Prostate gland (tissue), 2 donors: Measurements from ENCODE around the gene POU2F1. TPM values are rescaled to one million over a fixed set of nuclear protein-coding genes. Genes with fewer than 3 reads are reported as not detected.

Experiments
- DNase-seq: peaks from one replicate; pipeline ENCODE4 v3.0.0-alpha.2; 2019; ENCODE audit warnings: low spot score
- H3K27ac ChIP-seq, 2 donors: fragments of 200-600 bp; sonication (generic); 2 replicates each; pipeline ENCODE4 v1.5.1; 2017 to 2019
- H3K27me3 ChIP-seq: fragments of 200-600 bp; sonication (generic); replicated peaks from 2 replicates; pipeline ENCODE4 v1.5.1; 2019; ENCODE audit not compliant: insufficient read depth
- H3K36me3 ChIP-seq, 2 donors: fragments of 200-600 bp; sonication (generic); 1 replicate in 1 of 2; 2 replicates in 1 of 2; pipeline versions ENCODE4 v1.5.1 to v1.8.1; 2017 to 2019
- H3K4me1 ChIP-seq: fragments of 200-600 bp; sonication (generic); replicated peaks from 2 replicates; pipeline ENCODE4 v1.5.1; 2019
- H3K4me3 ChIP-seq, 2 donors: fragments of 200-600 bp; sonication (generic); 2 replicates each; pipeline ENCODE4 v1.5.1; 2017 to 2019
- H3K9me3 ChIP-seq: fragments of 200-600 bp; sonication (generic); 2 replicates; pipeline ENCODE4 v1.5.1; 2017
- CTCF ChIP-seq, 4 experiments: fragments of 200-600 bp in 2 of 4; fragments of 450-650 bp in 2 of 4; sonication (generic) in 2 of 4; IDR thresholded peaks; 1 replicate in 3 of 4; 2 replicates in 1 of 4; pipeline ENCODE4 v1.5.1; 2016 to 2019; ENCODE audit warnings: antibody characterized with exemption in 4 of 4, mild to moderate bottlenecking in 2 of 4, moderate library complexity in 2 of 4
- POLR2A ChIP-seq: fragments of 450-650 bp; IDR thresholded peaks from one replicate; pipeline ENCODE4 v1.6.1; 2016; ENCODE audit warnings: antibody characterized with exemption, mild to moderate bottlenecking
- POLR2AphosphoS5 ChIP-seq: sonication (generic); formaldehyde crosslinking; IDR thresholded peaks from one replicate; pipeline ENCODE4 v1.6.1; 2017; ENCODE audit warnings: antibody characterized with exemption
- WGBS: methylation state at CpG from one replicate; pipeline ENCODE4 v1.1.5; 2018; 5-methylcytosine and 5-hydroxymethylcytosine counted together
- intact Hi-C: fragments of 100-400 bp; cut with DNase I; formaldehyde crosslinking; loops from one replicate; pipeline ENCODE4 v1.14.2; 2022
- total RNA-seq, 2 donors: library from RNA; depleted of rRNA; stranded (reverse); fragments of >200 nt; gene quantifications; one replicate each; pipeline ENCODE4 v1.1.0, GENCODE V29; 2016

The POU2F1 gene
- total RNA-seq, 2 donors from 2014 or later, result 10.9 to 26.6 TPM

- H3K27ac ChIP-seq, result no peak overlapping the region
- no peaks in the 10 kb centered on the region for H3K36me3 ChIP-seq
- no peak for TF ChIP-seq POLR2AphosphoS5
- TF ChIP-seq POLR2A, result no peak
- no peak for TF ChIP-seq CTCF (IDR thresholded peaks at IDR 0.05)
- intact Hi-C loops, result no loop called here
- DNase-seq, result no peak
- WGBS, result 70% methylated on average over 5 of the region's 5 CpGs
- H3K4me3 ChIP-seq, result no peak overlapping the region
- no peaks in the 10 kb centered on the region for H3K9me3 ChIP-seq
- H3K27me3 ChIP-seq, result no peaks in the 10 kb centered on the region
- H3K4me1 ChIP-seq, result no peaks in the 10 kb centered on the region
Measured at GRCh38 chr1:167412920-167413319, 192.2 kb downstream of the POU2F1 start.

- Histone ChIP-seq H3K36me3 (no peaks in the 10 kb centered on the region), H3K4me1 (no peaks in the 10 kb centered on the region), H3K27ac (no peak overlapping the region), H3K27me3 (no peaks in the 10 kb centered on the region), H3K4me3 (no peak overlapping the region), H3K9me3 (no peaks in the 10 kb centered on the region)
- TF ChIP-seq CTCF (IDR thresholded peaks at IDR 0.05) (no peak), POLR2AphosphoS5 (no peak), POLR2A (no peak)
- intact Hi-C loops, result no loop called here
- no peak for DNase-seq
- WGBS, result 75% methylated on average over 3 of the region's 3 CpGs
Measured at GRCh38 chr1:167413328-167413727, 192.6 kb downstream of the POU2F1 start.

GRCh38 chr1:167416506-167416905 lies 195.8 kb downstream of the POU2F1 start:
- H3K36me3 ChIP-seq, result no peaks in the 10 kb centered on the region
- no peaks in the 10 kb centered on the region for H3K27me3 ChIP-seq
- no peak for DNase-seq
- no peaks in the 10 kb centered on the region for H3K9me3 ChIP-seq
- H3K27ac ChIP-seq, result no peak overlapping the region
- no peak overlapping the region for H3K4me3 ChIP-seq
- no peaks in the 10 kb centered on the region for H3K4me1 ChIP-seq
- WGBS, result 86% methylated on average over 1 of the region's 1 CpG
- intact Hi-C loops, result no loop called here
- TF ChIP-seq CTCF (IDR thresholded peaks at IDR 0.05) (no peak), POLR2A (no peak), POLR2AphosphoS5 (no peak)

GRCh38 chr1:167418391-167418790 lies 197.7 kb downstream of the POU2F1 start:
- intact Hi-C loops, result no loop called here
- H3K27ac ChIP-seq, result no peak overlapping the region
- TF ChIP-seq POLR2A, result no peak
- no peak for TF ChIP-seq CTCF (IDR thresholded peaks at IDR 0.05)
- TF ChIP-seq POLR2AphosphoS5, result no peak

GRCh38 chr1:167419245-167419644 lies 198.6 kb downstream of the POU2F1 start:
- H3K27me3 ChIP-seq, result no peaks in the 10 kb centered on the region
- H3K36me3 ChIP-seq, result no peaks in the 10 kb centered on the region
- no peak overlapping the region for H3K27ac ChIP-seq
- DNase-seq, result no peak
- intact Hi-C loops, result no loop called here
- H3K4me1 ChIP-seq, result no peaks in the 10 kb centered on the region
- H3K4me3 ChIP-seq, result no peak overlapping the region
- TF ChIP-seq POLR2AphosphoS5 (no peak), POLR2A (no peak), CTCF (IDR thresholded peaks at IDR 0.05) (no peak)
- no peaks in the 10 kb centered on the region for H3K9me3 ChIP-seq

More at GRCh38 chr1:167418391-167418790, 197.7 kb downstream of the POU2F1 start:
- H3K27me3 ChIP-seq, result no peaks in the 10 kb centered on the region
- H3K36me3 ChIP-seq, result no peaks in the 10 kb centered on the region
- H3K4me3 ChIP-seq, result no peak overlapping the region
- no peak for DNase-seq
- no peaks in the 10 kb centered on the region for H3K9me3 ChIP-seq
- no peaks in the 10 kb centered on the region for H3K4me1 ChIP-seq
